ENCODE results near the gene P2RX7.
"Not testable (repeated sequence)": the region's sequence is repeated elsewhere in the genome, so short reads cannot be mapped to it uniquely, and the experiment has no call there.

The P2RX7 gene

GRCh38 chr12:121209624-121210572, 77.2 kb downstream of the P2RX7 start, which contains the start of gene P2RX4:
P2RX4 (plus strand) TSS chr12:121210129; CDS start chr12:121210165, 36 bp downstream.
- DNase-seq, result peak; percentile 97

GRCh38 chr12:121212875-121213274, 80.2 kb downstream of the P2RX7 start:
- DNase-seq, result no peak

DNA sequence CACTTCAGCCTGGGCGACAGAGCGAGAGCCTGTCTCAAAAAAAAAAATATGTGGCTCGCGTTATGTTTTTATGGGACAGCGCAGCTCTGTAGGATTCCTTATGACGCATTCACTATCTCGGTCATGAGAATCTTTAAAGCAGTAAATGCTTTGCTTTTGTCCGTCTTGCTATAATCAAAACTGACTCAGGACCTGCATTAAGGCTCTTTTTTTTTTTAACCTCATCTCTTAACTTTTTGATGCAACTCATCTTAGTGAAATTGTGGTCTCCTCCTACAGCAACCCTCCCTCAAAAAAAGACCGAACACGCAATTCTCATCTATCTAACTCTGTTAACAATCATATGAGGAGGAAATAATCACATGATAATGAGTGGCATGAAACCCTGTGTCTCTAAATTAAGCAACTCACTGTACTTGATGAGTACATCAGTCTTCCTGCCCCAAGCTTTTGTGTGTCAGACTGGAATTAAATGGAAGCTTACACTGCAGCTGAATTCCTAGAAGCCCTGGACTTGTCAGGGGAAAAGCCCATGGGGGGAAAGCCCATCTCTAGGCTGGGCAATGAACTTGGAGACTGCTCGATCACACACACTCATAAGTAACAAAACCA, 81.6 kb downstream of the P2RX7 start:
- DNase-seq, result no peak

DNA sequence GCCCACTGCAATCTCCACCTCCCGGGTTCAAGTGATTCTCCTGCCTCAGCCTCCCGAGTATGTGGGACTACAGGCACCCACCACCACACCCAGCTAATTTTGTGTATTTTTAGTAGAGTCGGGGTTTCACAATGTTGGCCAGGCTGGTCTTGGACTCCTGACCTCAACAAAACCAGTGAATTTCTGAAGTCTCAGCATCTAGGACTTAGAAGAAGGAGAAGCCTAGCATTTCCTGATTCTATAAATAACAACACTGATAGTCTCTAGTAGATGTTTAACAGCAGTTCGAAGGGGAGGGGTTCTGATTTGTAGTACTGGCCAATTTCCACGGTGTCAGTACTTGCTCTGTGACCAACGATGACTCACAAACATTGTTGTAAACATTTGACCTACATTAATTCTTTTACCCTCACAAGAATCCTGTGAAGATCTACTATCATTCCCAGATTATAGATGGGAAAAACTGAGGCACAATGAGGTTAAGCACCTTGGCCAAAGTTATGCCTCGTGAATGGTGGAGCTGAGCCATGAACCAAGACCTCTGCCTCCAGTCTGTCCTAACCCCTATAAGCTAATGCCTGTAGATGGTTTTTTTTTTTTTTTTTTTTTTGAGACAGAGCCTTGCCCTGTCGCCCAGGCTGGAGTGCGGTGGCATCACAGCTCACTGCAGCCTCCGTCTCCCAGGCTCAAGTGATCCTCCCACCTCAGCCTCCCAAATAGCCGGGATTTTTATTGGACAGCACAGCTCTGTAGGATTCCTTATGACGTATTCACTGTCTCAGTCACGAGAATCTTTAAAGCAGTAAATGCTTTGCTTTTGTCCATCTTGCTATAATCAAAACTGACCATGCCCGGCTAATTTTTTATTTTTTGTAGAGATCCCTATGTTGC, 82.4 kb downstream of the P2RX7 start:
- no peak for DNase-seq

GRCh38 chr12:121216102-121216501, 83.4 kb downstream of the P2RX7 start:
- no peak for DNase-seq

- DNase-seq, result no peak
These were observed 84.4 kb downstream of the P2RX7 start for GRCh38 chr12:121217063-121217462.

- DNase-seq, result no peak
These were observed 85.1 kb downstream of the P2RX7 start for GRCh38 chr12:121217761-121218160.

DNA sequence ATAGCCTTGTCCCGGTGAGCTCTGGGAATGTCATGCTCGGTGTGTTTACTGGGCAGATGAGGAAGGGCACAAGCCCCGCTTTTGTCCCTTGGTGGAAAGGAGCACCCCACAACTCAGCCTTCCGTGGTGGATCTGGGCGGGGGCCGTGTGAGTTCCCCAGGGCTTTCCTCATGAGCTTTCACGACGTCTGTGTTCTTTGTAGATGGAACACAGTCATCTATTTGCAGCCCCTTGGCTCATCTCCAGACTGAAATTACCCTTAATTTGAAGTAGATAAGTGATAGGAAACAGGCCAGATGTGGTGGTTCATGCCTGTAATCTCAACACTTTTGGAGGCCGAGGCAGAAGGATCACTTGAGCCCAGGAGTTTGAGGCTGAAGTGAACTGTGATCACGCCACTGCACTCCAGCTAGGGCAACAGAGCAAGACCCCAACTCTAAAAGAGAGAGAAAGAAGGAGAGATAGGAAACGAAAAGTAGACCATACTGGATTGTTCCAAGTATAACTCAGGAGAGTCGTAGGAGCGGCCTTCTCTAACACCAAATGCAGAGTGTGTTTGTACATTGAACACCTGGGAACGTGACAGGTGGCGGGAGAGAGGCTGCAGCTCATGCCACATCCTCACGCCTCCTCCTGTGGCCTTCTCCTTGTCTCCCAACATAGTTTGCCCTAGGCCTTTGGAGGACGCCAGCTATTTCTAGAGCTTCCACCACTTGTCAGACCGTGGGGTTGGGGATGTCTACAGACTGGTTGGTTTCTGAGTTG, 86.1 kb downstream of the P2RX7 start:
- no peak for DNase-seq

GRCh38 chr12:121219353-121219986, 86.8 kb downstream of the P2RX7 start:
- DNase-seq, result no peak

GRCh38 chr12:121222847-121223246, 90.2 kb downstream of the P2RX7 start:
- no peak for DNase-seq

- DNase-seq, result peak; percentile 79
These were observed 90.9 kb downstream of the P2RX7 start for GRCh38 chr12:121223292-121224285.

DNA sequence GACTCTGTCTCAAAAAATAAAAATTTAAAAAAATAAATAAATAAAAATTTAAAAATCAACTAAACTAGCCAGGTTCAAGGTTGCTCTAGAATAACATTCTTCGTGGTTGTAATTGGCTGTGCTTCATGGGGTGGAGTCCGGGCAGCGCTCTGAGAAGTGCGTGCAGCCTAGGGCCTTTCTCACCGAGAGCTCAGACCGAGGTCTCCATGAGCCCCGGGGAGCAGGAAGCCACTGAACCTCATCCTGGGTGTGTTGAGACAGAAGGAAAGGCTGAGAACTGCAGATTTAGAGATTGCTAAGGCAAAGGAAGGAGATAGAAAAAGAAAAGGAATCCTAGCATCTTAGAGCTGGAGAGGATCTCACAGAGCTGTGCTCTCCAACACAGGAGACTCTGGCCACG, 91.9 kb downstream of the P2RX7 start:
- no peak for DNase-seq

- DNase-seq, result no peak
These were observed 93.7 kb downstream of the P2RX7 start for GRCh38 chr12:121226399-121226798.

- DNase-seq, result not testable (repeated sequence)
These were observed 94.2 kb downstream of the P2RX7 start for GRCh38 chr12:121226871-121227270.

DNA sequence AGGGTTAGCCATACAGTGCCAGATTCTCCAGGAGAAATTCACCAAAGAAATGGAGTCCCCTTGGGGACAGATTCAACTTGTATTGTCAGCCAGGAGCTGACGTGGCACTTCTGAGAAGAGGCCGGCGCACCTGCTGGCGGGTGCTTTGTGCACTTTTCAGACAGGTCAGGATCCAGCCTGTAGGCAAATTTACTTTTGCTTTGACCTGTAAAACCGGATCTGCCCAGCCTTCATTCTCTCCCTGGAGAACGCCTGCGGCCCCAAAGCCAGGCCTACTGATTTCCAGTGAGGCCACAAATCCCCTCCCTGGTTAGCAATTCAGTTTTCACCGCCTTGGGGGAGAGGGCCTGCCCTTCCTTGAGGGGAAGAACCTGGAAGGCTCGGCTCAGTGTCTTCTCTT, 94.6 kb downstream of the P2RX7 start:
- peak; percentile 94 for DNase-seq

DNA sequence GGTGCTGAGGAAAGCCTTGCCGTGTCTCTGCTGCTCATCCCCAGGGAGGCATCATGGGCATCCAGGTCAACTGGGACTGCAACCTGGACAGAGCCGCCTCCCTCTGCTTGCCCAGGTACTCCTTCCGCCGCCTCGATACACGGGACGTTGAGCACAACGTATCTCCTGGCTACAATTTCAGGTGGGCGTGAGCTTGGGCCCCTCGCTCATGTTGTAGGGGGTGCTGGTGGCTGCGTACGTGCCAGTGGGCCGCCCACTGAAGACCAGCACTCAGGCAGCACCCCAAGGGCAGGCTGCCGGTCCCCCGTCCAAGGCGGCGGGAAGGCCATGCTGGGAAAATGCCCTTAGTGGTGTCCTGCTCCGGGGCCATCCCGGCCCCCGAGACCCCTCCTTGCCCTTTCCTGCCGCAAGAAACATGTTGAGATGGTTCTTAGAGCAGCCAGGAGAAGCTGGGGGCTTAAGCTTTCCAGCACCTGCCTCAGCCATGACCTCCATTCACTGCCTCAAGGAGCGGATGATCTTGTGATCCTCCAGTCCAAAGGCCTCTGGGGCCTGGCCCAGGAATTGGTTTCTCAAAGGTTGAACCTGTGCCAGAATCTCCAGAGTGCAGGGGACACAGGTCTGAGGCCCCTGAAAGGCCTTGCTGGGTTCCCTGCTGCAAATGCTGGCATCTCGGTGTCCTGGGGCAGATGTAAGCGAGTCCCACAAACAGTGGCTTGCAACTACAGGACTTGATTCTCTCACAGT, 96.4 kb downstream of the P2RX7 start:
- no peak for DNase-seq

DNA sequence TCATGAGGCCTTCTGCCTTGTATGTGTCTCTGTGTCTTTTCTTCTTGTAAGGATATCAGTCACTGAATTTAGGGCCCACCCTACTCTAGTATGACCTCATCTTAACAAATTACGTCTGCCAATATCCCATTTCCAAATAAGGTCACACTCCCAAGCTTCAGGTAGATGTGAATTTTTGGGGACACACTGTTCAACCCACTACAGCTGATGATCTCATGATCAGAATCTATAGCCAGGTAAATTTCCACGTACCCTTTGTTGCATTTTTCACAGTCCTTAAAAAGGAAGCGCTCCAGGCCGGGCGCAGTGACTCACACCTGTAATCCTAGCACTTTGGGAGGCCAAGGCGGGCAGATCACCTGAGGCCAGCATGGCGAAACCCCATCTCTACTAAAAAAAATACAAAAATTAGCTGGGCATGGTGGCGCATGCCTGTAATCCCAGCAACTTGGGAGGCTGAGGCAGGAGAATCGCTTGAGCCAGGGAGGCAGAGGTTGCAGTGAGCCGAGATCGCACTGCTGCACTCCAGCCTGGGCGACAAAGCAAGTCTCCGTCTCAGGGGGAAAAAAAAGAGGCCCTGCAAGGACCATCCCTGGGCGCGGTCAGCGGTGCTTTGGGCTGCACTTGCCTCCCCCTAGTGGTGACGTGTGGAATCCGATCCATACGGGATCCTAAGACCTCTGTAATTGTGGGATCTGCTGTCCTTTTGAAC, 97.3 kb downstream of the P2RX7 start:
- DNase-seq, result peak; percentile 95

- no peak for DNase-seq
These were observed 97.8 kb downstream of the P2RX7 start for GRCh38 chr12:121230538-121230907.

DNA sequence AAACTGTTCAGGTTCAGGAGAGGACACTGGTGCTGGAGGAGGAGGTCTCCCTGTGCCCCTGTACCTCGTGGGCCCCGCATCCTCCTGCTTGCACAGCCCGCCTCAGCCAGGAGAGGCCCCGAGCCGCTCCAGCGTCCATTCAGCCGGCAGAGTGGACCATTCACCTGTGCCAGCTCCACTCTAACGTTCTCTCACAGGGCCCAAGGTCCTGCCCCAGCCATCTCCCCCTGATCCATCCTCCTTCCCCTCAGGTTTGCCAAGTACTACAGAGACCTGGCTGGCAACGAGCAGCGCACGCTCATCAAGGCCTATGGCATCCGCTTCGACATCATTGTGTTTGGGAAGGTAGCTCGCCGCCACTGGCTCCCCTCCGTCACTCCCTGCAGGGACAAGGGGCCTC, 99.5 kb downstream of the P2RX7 start:
- peak; percentile 51 for DNase-seq

Measured in islet precursor cell (in vitro differentiated cells).